Omental fat pad (tissue), 4 donors: ENCODE measurements around the gene CREB3L2. TPM values are rescaled to one million over a fixed set of nuclear protein-coding genes. Genes with fewer than 3 reads are reported as not detected.
"Not testable (repeated sequence)": the region's sequence is repeated elsewhere in the genome, so short reads cannot be mapped to it uniquely, and the experiment has no call there.

Experiments used
- ATAC-seq: fragments of 150-250 bp; one replicate; pipeline ENCODE4 v1.9.1; 2016; ENCODE audit warnings: mild to moderate bottlenecking, moderate library complexity; ENCODE audit not compliant: low FRiP score
- DNase-seq: peaks from one replicate; pipeline ENCODE4 v3.0.0-alpha.2; 2019; ENCODE audit warnings: low spot score
- total RNA-seq, 4 donors: library from RNA; depleted of rRNA; stranded (reverse); fragments of >200 nt; gene quantifications; one replicate each; pipeline ENCODE4 v1.1.0, GENCODE V29; 2016
- TF ChIP-seq, protein P1 (sequence below), 3 donors: fragments of 450-650 bp; IDR thresholded peaks; one replicate each; pipeline ENCODE4 v1.5.1; 2016 to 2017; ENCODE audit warnings: antibody characterized with exemption in 3 of 3, mild to moderate bottlenecking in 3 of 3, moderate library complexity in 2 of 3

The CREB3L2 gene
- total RNA-seq, 4 donors from 2014 or later = 35.6 to 50.4 (median 42.8) TPM

DNA sequence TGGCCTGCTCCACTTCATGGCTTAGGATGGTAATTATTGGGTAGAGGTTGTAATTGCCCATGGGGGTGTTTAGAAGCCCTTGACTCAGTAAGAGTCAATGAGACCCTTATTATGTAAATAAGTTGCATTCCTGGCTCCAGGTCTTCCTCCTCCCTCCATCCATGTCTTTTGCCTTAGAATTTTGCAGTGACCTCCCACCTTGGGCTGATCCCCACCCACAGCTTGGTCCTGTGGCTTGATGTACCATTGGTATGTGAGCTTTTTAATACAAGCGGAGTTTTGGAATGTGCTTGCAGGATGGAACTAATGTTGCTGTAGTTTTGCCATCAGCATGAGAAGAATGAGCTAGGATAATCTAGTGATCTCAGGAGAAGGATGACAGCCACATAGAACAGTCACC, 81.9 kb downstream of the CREB3L2 start:
- ATAC-seq (no peak), DNase-seq (no peak)
- TF ChIP-seq, protein P1, sequence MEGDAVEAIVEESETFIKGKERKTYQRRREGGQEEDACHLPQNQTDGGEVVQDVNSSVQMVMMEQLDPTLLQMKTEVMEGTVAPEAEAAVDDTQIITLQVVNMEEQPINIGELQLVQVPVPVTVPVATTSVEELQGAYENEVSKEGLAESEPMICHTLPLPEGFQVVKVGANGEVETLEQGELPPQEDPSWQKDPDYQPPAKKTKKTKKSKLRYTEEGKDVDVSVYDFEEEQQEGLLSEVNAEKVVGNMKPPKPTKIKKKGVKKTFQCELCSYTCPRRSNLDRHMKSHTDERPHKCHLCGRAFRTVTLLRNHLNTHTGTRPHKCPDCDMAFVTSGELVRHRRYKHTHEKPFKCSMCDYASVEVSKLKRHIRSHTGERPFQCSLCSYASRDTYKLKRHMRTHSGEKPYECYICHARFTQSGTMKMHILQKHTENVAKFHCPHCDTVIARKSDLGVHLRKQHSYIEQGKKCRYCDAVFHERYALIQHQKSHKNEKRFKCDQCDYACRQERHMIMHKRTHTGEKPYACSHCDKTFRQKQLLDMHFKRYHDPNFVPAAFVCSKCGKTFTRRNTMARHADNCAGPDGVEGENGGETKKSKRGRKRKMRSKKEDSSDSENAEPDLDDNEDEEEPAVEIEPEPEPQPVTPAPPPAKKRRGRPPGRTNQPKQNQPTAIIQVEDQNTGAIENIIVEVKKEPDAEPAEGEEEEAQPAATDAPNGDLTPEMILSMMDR (IDR thresholded peaks at IDR 0.05) = no peak

DNA sequence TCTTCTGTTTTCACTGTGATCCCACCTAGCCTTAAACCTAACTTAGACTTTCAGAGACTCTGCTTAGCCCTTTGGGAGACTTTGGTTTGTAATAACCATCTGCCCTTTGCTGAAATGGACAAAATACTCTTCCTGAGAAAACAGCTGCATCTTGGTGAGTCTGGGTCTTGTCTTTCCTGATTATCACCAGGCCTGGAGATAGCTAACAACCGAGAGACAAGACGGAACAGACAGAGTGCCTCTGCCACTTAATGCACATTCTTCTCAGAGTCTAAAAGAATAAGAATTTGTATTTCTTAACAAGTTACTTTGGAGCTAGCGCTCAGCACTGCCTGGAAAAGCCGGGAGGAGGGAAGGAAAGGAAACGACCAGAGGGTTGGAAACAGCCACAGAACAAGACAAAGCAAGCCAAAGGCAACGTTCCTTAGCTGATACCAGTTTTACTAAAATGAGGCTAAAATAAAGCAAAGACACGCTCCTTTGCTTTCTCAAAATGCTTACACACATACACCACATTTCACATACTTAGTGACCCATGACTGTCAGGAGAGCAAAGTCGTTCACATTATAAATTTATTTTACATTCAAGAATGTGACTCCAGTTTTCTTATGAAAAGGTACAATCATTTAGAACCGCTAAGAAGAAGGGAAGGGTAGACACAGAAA, 84.8 kb downstream of the CREB3L2 start:
- ATAC-seq = no peak
- TF ChIP-seq, protein P1 (IDR thresholded peaks at IDR 0.05) = no peak
- no peak for DNase-seq

DNA sequence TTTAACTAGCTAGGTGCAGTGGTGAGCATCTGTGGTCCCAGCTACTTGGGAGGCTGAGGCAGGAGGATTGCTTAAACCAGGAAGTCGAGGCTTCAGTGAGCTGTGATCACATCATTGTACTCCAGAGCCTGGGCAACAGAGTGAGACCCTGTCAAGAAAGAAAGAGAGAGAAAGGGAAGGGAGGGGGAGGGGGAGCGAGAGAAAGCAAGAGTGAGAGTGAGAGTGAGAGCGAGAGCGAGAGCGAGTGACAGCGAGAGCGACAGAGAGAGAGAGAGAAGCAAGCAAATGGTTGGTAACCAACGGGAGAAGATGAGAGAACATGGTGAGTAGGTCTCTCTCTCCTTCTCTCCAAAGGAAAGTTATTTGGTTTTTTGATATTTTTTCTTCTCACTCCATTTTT, 85.3 kb downstream of the CREB3L2 start:
- DNase-seq = no peak
- ATAC-seq = no peak
- TF ChIP-seq, protein P1 (IDR thresholded peaks at IDR 0.05) = no peak

DNA sequence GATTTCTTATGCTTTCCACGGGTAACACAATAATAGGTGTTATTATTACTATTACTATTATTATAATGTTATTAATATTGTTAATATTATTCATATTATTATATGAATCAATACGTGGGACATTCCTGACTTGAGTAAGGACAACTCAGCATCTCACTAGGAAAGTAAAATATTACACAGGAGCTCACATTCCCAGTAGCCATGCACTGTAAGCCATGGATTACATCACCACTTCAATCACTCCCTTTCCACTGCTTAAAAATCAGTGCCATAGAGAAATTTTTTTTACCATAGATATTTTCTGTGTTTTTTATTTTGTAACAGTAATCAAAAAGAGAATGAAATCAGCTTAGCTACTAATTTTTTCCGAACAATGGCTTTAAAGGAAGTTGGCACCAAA, 86.6 kb downstream of the CREB3L2 start:
- TF ChIP-seq, protein P1 (IDR thresholded peaks at IDR 0.05) = no peak
- ATAC-seq (no peak), DNase-seq (no peak)

GRCh38 chr7:137913985-137914384, 87.9 kb downstream of the CREB3L2 start:
- DNase-seq = no peak
- ATAC-seq = no peak
- TF ChIP-seq, protein P1 (IDR thresholded peaks at IDR 0.05) = no peak

DNA sequence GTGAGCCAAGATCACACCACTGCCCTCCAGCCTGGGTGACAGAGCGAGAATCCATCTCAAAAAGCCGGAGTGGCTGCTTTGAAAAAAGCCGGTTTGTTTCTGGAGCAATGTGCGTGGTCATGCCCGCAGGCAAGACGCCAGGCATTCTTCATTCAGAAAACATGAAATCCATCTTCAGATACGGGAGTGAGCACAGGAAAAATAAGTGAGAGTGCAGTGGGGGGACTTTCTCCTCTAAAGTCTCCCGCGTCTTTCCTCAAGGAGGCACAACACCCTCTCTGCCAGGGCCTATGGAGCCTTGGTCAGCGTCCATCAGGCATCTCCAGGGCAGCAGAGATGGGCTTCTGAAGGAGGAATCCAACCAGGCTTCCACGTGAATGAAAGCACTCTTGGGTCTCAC, 92.8 kb downstream of the CREB3L2 start:
- TF ChIP-seq, protein P1 (IDR thresholded peaks at IDR 0.05) = no peak
- no peak for DNase-seq
- no peak for ATAC-seq

DNA sequence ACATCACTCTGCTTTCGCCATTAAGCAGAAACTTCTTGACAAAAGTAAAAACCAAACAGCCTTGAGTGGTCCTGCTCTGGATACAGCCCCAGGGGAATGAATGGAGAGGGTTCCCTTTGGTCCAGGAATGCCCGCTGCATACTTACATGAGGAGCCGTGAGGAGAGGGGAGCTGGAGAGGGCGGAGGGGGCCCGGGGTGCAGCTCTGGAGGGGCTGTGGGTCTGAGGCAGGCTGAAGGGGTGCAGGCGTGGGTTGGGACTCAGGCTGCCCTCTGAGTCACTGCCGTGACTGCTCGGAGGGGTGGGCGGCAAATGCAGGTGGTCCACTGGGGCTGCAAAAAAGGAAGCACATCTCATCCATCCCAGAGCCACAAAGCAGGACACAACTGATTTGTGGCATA, 93.8 kb downstream of the CREB3L2 start:
- TF ChIP-seq, protein P1 (IDR thresholded peaks at IDR 0.05) = no peak
- DNase-seq = no peak
- no peak for ATAC-seq

GRCh38 chr7:137906636-137907035, 95.2 kb downstream of the CREB3L2 start:
- not testable (repeated sequence) for ATAC-seq, DNase-seq
